Hepatocyte (in vitro differentiated cells): ENCODE data around the gene TBCEL. TPM values are rescaled to one million over a fixed set of nuclear protein-coding genes. Genes with fewer than 3 reads are reported as not detected.

ENCODE experiments used
- DNase-seq: peaks from one replicate; pipeline ENCODE4 v3.0.0-alpha.2; 2016; ENCODE audit warnings: low spot score
- H2AFZ ChIP-seq: fragments of 200-600 bp; sonication (generic); 2 replicates; pipeline ENCODE4 v1.6.0; 2016; ENCODE audit warnings: antibody characterized with exemption, mild to moderate bottlenecking
- H3K27ac ChIP-seq: fragments of 200-600 bp; sonication (generic); 2 replicates; pipeline ENCODE4 v1.5.1; 2016; ENCODE audit warnings: mild to moderate bottlenecking
- H3K27me3 ChIP-seq: fragments of 200-600 bp; sonication (generic); 2 replicates; pipeline ENCODE4 v1.6.1; 2016
- H3K36me3 ChIP-seq: fragments of 200-600 bp; sonication (generic); replicated peaks from 2 replicates; pipeline ENCODE4 v1.5.1; 2016; ENCODE audit warnings: low read depth; ENCODE audit not compliant: insufficient read depth
- H3K4me1 ChIP-seq: fragments of 200-600 bp; sonication (generic); 2 replicates; pipeline ENCODE4 v1.5.1; 2016; ENCODE audit warnings: mild to moderate bottlenecking, moderate library complexity; ENCODE audit not compliant: insufficient read depth
- H3K4me2 ChIP-seq: fragments of 200-600 bp; sonication (generic); 2 replicates; pipeline ENCODE4 v1.6.0; 2016
- H3K4me3 ChIP-seq: fragments of 200-600 bp; sonication (generic); 2 replicates; pipeline ENCODE4 v1.5.1; 2016; ENCODE audit warnings: mild to moderate bottlenecking
- H3K79me2 ChIP-seq: fragments of 200-600 bp; sonication (generic); 2 replicates; pipeline ENCODE4 v1.6.0; 2017; ENCODE audit warnings: mild to moderate bottlenecking
- H3K9me2 ChIP-seq: fragments of 200-600 bp; sonication (generic); replicated peaks from 2 replicates; pipeline ENCODE4 v1.6.0; 2017; ENCODE audit warnings: mild to moderate bottlenecking; ENCODE audit not compliant: insufficient read depth
- H3K9me3 ChIP-seq: fragments of 200-600 bp; sonication (generic); 2 replicates; pipeline ENCODE4 v1.5.1; 2016; ENCODE audit warnings: low read depth, mild to moderate bottlenecking
- H4K20me1 ChIP-seq: fragments of 200-600 bp; sonication (generic); 2 replicates; pipeline ENCODE4 v1.6.0; 2016; ENCODE audit warnings: mild to moderate bottlenecking; ENCODE audit not compliant: insufficient read depth, poor library complexity, severe bottlenecking
- CTCF ChIP-seq: fragments of 200-600 bp; sonication (generic); IDR thresholded peaks from 2 replicates; pipeline ENCODE4 v1.5.1; 2016; ENCODE audit warnings: antibody characterized with exemption, mild to moderate bottlenecking; ENCODE audit not compliant: poor library complexity
- EZH2 ChIP-seq: fragments of 200-600 bp; sonication (generic); IDR thresholded peaks from 2 replicates; pipeline ENCODE4 v1.6.1; 2016; ENCODE audit warnings: antibody characterized with exemption, mild to moderate bottlenecking, borderline replicate concordance
- EZH2phosphoT487 ChIP-seq: fragments of 200-600 bp; sonication (generic); IDR thresholded peaks from one replicate; pipeline ENCODE4 v1.6.1; 2018; ENCODE audit warnings: antibody characterized with exemption, mild to moderate bottlenecking, low read depth, moderate library complexity; ENCODE audit not compliant: unreplicated experiment, severe bottlenecking
- WGBS: methylation state at CpG from one replicate; pipeline ENCODE4 v1.1.6; 2016; ENCODE audit warnings: low lambda C conversion rate; ENCODE audit errors: missing lambda C conversion rate; 5-methylcytosine and 5-hydroxymethylcytosine counted together
- polyA plus RNA-seq: library from polyadenylated mRNA; unstranded; fragments of >200 nt; fragmentation: Nextera tagmentation; extraction: Ambion mirVana; gene quantifications from 2 replicates; pipeline ENCODE4 v1.2.1, GENCODE V29; 2016
- total RNA-seq: library from RNA; depleted of rRNA; stranded (reverse); fragments of >200 nt; gene quantifications from 2 replicates; pipeline ENCODE4 v1.2.3, GENCODE V29; 2014

TBCEL gene
- total and polyA plus RNA-seq, 2 experiments from 2014 or later: 7.2 to 19.3 TPM

DNA sequence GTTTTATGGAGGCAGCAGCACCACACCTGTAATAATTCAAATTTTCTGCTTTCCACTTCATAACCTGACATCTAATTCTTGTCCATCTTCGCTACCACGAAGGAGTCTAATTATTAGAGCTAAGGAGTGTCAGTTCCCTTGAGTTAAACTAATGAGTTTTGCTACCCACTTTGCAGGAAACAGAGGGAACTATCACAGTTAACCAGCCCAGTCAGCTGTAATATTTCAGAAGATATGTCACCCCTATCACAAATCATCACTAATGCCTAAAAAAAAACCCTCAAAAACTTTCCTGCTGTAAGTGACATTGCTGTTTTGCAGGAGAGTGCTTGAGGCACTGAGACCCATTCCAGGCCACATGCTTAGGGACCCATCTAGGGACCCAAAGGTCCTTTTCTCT is 85.6 kb downstream of the TBCEL start:
- Histone ChIP-seq H3K4me1 (no peaks in the 10 kb centered on the region), H3K36me3 (no peaks in the 10 kb centered on the region), H3K9me2 (no peaks in the 10 kb centered on the region), H2AFZ (no peak overlapping the region), H3K79me2 (no peaks in the 10 kb centered on the region), H3K4me3 (no peak overlapping the region), H3K4me2 (no peak overlapping the region), H3K27ac (no peak overlapping the region), H3K27me3 (peaks cover 9% of the 10 kb centered on the region), H3K9me3 (no peaks in the 10 kb centered on the region), H4K20me1 (no peaks in the 10 kb centered on the region)
- WGBS: 94% methylated on average over 2 of the region's 2 CpGs
- TF ChIP-seq CTCF (no peak), EZH2phosphoT487 (no peak), EZH2 (no peak)
- DNase-seq: no peak

DNA sequence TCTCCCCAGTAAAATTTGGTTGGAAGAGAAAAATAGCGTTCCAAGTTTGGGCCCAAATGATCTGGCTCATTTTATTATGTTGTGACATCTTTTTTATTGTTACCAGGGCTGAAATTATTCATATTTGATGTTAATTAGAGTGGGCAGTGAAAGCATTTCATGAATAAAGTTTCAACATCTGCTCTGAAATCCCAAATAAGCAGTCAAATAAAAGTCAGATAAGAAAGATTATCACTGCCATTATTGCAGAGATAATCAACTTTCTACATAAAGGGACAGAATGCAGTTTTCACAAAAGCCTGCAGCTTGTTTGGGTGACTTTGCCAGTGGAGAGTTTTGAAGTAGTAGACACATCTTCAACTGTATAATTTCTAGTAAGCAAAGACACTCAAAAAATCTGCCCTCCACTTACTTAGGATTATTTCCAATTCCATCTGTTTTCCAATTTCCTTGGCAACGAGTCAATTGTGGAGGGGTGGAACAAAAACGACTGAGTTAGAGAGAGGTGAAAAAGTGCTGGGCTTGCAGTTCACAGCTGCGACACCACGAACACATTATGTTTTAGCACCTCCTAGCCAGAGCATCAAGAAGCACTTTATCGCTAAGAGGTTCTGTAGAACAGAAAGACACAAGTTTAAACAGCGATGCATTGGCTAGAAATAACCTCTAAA is 86.1 kb downstream of the TBCEL start:
- no peaks in the 10 kb centered on the region for H3K79me2 ChIP-seq
- TF ChIP-seq EZH2: no peak
- TF ChIP-seq CTCF: no peak
- TF ChIP-seq EZH2phosphoT487: no peak

GRCh38 chr11:121110871-121111724 is 87.2 kb downstream of the TBCEL start:
- DNase-seq: no peak
- Histone ChIP-seq H3K27ac (no peak overlapping the region), H3K4me1 (no peaks in the 10 kb centered on the region), H3K9me2 (no peaks in the 10 kb centered on the region), H3K4me3 (no peak overlapping the region), H3K36me3 (no peaks in the 10 kb centered on the region), H3K4me2 (no peak overlapping the region), H3K9me3 (no peaks in the 10 kb centered on the region), H3K79me2 (no peaks in the 10 kb centered on the region), H2AFZ (no peak overlapping the region), H4K20me1 (no peaks in the 10 kb centered on the region), H3K27me3 (peaks cover 14% of the 10 kb centered on the region)
- TF ChIP-seq EZH2 (no peak), CTCF (no peak), EZH2phosphoT487 (no peak)
- WGBS: 79% methylated on average over 10 of the region's 10 CpGs

More for the DNA sequence above, 86.1 kb downstream of the TBCEL start:
- Histone ChIP-seq H3K4me2 (no peak overlapping the region), H3K9me3 (no peaks in the 10 kb centered on the region), H3K4me1 (no peaks in the 10 kb centered on the region), H3K4me3 (no peak overlapping the region), H3K27ac (no peak overlapping the region), H3K36me3 (no peaks in the 10 kb centered on the region), H3K9me2 (no peaks in the 10 kb centered on the region), H4K20me1 (no peaks in the 10 kb centered on the region), H3K27me3 (peaks cover 9% of the 10 kb centered on the region), H2AFZ (no peak overlapping the region)
- DNase-seq: no peak
- WGBS: 62% methylated on average over 7 of the region's 7 CpGs
